Activated CD8-positive, alpha-beta T cell treated with anti-CD3 and anti-CD28 coated beads for 36 hours (primary cell): ENCODE data around the gene ECSCR. TPM values are rescaled to one million over a fixed set of nuclear protein-coding genes. Genes with fewer than 3 reads are reported as not detected.

Experiments used
- ATAC-seq: fragments of 200-7000 bp; cut with Tn5 transposase; one replicate; pipeline ENCODE4 v1.10.0; 2021; ENCODE audit warnings: mild to moderate bottlenecking, moderate library complexity
- CTCF ChIA-PET: fragments of 350-600 bp; sonication (Branson Sonifier 250); formaldehyde crosslinking; loops from one replicate; lab custom pipeline; 2021; ENCODE audit warnings: antibody characterized with exemption; lab: Charles Lee
- POLR2A ChIA-PET: fragments of 350-600 bp; sonication (Branson Sonifier 250); formaldehyde crosslinking; loops from one replicate; lab custom pipeline; 2021; ENCODE audit warnings: antibody characterized with exemption; lab: Charles Lee
- DNase-seq: peaks from one replicate; pipeline ENCODE4 v3.0.0-alpha.2; 2020
- H3K27ac Mint-ChIP-seq: one replicate; pipeline ENCODE4 v1.8.0; 2021; ENCODE audit warnings: mild to moderate bottlenecking, mixed read lengths
- H3K27me3 Mint-ChIP-seq: one replicate; pipeline ENCODE4 v1.8.0; 2021; ENCODE audit warnings: mixed read lengths
- H3K36me3 Mint-ChIP-seq: one replicate; pipeline ENCODE4 v1.8.0; 2021; ENCODE audit warnings: low read depth, mixed read lengths
- H3K4me1 Mint-ChIP-seq: one replicate; pipeline ENCODE4 v1.8.0; 2021; ENCODE audit warnings: low read depth, mixed read lengths
- H3K4me3 Mint-ChIP-seq: one replicate; pipeline ENCODE4 v1.8.0; 2021; ENCODE audit warnings: mild to moderate bottlenecking, moderate library complexity, mixed read lengths
- H3K9me3 Mint-ChIP-seq: one replicate; pipeline ENCODE4 v1.8.0; 2021; ENCODE audit warnings: mixed read lengths
- CTCF ChIP-seq: fragments of 200-600 bp; IDR thresholded peaks from one replicate; pipeline ENCODE4 v1.8.0; 2022; ENCODE audit warnings: antibody characterized with exemption, mild to moderate bottlenecking
- intact Hi-C: fragments of 100-400 bp; cut with micrococcal nuclease; formaldehyde crosslinking; loops from one replicate; pipeline ENCODE4 v1.10.0; 2022
- total RNA-seq, 2 experiments: library from RNA; stranded (reverse); gene quantifications; one replicate each; pipeline ENCODE4 v1.2.3, GENCODE V29; 2021

The ECSCR gene
- total RNA-seq, 2 experiments from 2014 or later: 0.25 TPM; not detected in 1

GRCh38 chr5:139439013-139439903, 23.3 kb downstream of the ECSCR start, which contains the start of gene DNAJC18:
Gene DNAJC18 (minus strand): TSS chr5:139439525. CDS start chr5:139439445, 80 bp downstream.
- no peaks in the 10 kb centered on the region for H3K9me3 Mint-ChIP-seq
- DNase-seq (peak; percentile 98), ATAC-seq (peak; percentile 91)
- no peaks in the 10 kb centered on the region for H3K27me3 Mint-ChIP-seq
- ChIA-PET POLR2A (interaction anchor here (0.6 to 1.4 kb wide), 9 partner anchors 9 to 306 kb away, joined by 3 to 5 read pairs (median 3); partner anchors contain the start of gene SPATA24), CTCF (interaction anchor here (0.7 to 1.9 kb wide), 8 partner anchors 17 to 124 kb away, joined by 3 to 11 read pairs (median 3); partner anchors contain the start of gene STING1)
- intact Hi-C loops: no loop called here
- peak within 1 kb of the TSS; percentile 96 for H3K27ac Mint-ChIP-seq
- H3K36me3 Mint-ChIP-seq: peaks cover 15% of the 10 kb centered on the region
- peaks cover 42% of the 10 kb centered on the region for H3K4me1 Mint-ChIP-seq
- TF ChIP-seq CTCF: no peak
- peak within 1 kb of the TSS; percentile 91 for H3K4me3 Mint-ChIP-seq

GRCh38 chr5:139438707-139439012, 23.9 kb downstream of the ECSCR start:
- ATAC-seq (no peak), DNase-seq (no peak)
- intact Hi-C loops: no loop called here
- no peaks in the 10 kb centered on the region for H3K9me3 Mint-ChIP-seq
- ChIA-PET POLR2A (interaction anchor here (0.6 to 2.2 kb wide), 9 partner anchors 8 to 307 kb away, joined by 3 to 11 read pairs (median 3); partner anchors contain the start of gene SPATA24), CTCF (interaction anchor here (0.7 to 1.9 kb wide), 6 partner anchors 16 to 75 kb away, joined by 3 to 11 read pairs (median 4); partner anchors contain the start of gene STING1)
- peak overlapping the region; percentile 96 for H3K27ac Mint-ChIP-seq
- H3K27me3 Mint-ChIP-seq: no peaks in the 10 kb centered on the region
- no peak for TF ChIP-seq CTCF
- H3K4me3 Mint-ChIP-seq: peak overlapping the region; percentile 91
- H3K4me1 Mint-ChIP-seq: peaks cover 36% of the 10 kb centered on the region
- peaks cover 15% of the 10 kb centered on the region for H3K36me3 Mint-ChIP-seq

- CTCF ChIA-PET: interaction anchor here (0.6 to 2.9 kb wide), 5 partner anchors 13 to 330 kb away, joined by 3 to 23 read pairs (median 4); partner anchors contain the start of gene STING1
- TF ChIP-seq CTCF: no peak
- H3K27me3 Mint-ChIP-seq: no peaks in the 10 kb centered on the region
- peaks cover 15% of the 10 kb centered on the region for H3K36me3 Mint-ChIP-seq
- intact Hi-C loops: no loop called here
- H3K4me1 Mint-ChIP-seq: peaks cover 28% of the 10 kb centered on the region
- no peak overlapping the region for H3K27ac Mint-ChIP-seq
- POLR2A ChIA-PET: interaction anchor here (0.6 to 1.6 kb wide), 2 partner anchors 26 to 77 kb away, joined by 3 to 4 read pairs; no protein-coding TSS in a partner anchor
- ATAC-seq (no peak), DNase-seq (no peak)
- no peak overlapping the region for H3K4me3 Mint-ChIP-seq
- no peaks in the 10 kb centered on the region for H3K9me3 Mint-ChIP-seq
Measured at GRCh38 chr5:139435676-139436075, 26.9 kb downstream of the ECSCR start.

- CTCF ChIA-PET: interaction anchor here (2.0 kb wide), 1 partner anchor 9 kb away, joined by 11 read pairs; no protein-coding TSS in a partner anchor
- no peak overlapping the region for H3K4me3 Mint-ChIP-seq
- H3K4me1 Mint-ChIP-seq: peaks cover 11% of the 10 kb centered on the region
- H3K27ac Mint-ChIP-seq: no peak overlapping the region
- no peak for ATAC-seq
- no peaks in the 10 kb centered on the region for H3K27me3 Mint-ChIP-seq
- no peak for DNase-seq
- POLR2A ChIA-PET: interaction anchor here (1.5 kb wide), 1 partner anchor 17 kb away, joined by 3 read pairs; no protein-coding TSS in a partner anchor
- intact Hi-C loops: no loop called here
- no peak for TF ChIP-seq CTCF
- peaks cover 11% of the 10 kb centered on the region for H3K36me3 Mint-ChIP-seq
- H3K9me3 Mint-ChIP-seq: no peaks in the 10 kb centered on the region
Measured at GRCh38 chr5:139431706-139432105, 30.8 kb downstream of the ECSCR start.
